Bronchial smooth muscle cell (primary cell): ENCODE data around the gene RPS18. TPM values are rescaled to one million over a fixed set of nuclear protein-coding genes. Genes with fewer than 3 reads are reported as not detected.

ENCODE experiments used
- total RNA-seq: library from RNA; depleted of rRNA; stranded (reverse); fragments of >200 nt; gene quantifications from 2 replicates; pipeline ENCODE4 v1.2.1, GENCODE V29; 2014

Gene RPS18
- 6,387 and 9,959 TPM in 2 replicates for total RNA-seq

DNA sequence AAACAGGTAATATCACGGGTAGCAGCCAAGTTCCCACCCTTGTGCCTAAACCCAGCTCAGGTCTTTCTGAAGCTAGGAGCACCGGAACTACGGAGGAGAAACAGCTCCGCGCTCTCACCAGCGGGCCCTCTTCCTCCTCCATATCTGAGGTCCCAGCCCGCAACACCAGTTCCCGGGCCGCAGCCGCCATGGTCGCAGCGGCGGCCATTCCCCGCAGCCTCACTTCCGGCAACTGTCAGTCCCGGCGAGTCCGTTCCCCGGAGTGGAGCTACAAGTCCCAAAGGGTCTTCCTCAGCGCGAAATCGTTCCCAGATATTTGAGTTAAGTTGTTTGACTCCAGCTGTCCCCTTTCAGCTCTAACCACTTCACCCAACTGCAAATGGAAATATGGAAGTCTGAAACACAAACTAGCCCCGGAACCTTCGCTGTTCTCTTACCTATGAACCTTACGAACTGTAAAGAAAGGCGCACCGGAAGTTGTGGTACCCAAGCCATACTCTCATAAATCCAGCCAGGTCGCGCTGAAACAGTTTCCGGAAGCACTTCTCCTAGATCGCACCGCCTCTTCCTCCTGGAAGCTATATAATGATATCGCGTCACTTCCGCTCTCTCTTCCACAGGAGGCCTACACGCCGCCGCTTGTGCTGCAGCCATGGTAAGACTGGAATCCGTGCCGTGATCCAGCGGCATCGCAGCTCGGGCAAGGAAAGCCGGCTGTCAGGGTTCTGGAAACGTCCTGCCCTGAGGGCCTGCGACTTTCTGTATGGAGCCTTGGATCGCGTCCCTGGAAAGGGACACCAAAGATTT, at the start of gene RPS18, which contains the start of gene VPS52:
Gene RPS18 (plus strand): TSS at position 608 of the 807 bp plus-strand sequence. CDS start 45 bp downstream, at position 653.
Gene VPS52 (minus strand): TSS at position 409 of the 807 bp plus-strand sequence. CDS start 201 bp downstream, at position 208.

GRCh38 chr6:33276864-33277662, 5.2 kb downstream of the RPS18 start, which contains the start of gene B3GALT4:
B3GALT4 (plus strand) TSS chr6:33277123; CDS start chr6:33277420, 297 bp downstream.

GRCh38 chr6:33288921-33289783, 17.3 kb downstream of the RPS18 start, which contains the start of the genes PFDN6 and WDR46:
PFDN6 (plus strand) TSS chr6:33289601; CDS start chr6:33289857, 256 bp downstream.
WDR46 (minus strand) TSS chr6:33289239; CDS start chr6:33289170, 69 bp downstream.

GRCh38 chr6:33298773-33299236, 26.9 kb downstream of the RPS18 start, which contains the start of gene RGL2:
RGL2 (minus strand) TSS chr6:33298942; CDS start chr6:33298610, 332 bp downstream.

GRCh38 chr6:33313709-33314514, 42.0 kb downstream of the RPS18 start, which contains the start of gene TAPBP:
TAPBP (minus strand) TSS chr6:33314078; CDS start chr6:33314041, 37 bp downstream.

DNA sequence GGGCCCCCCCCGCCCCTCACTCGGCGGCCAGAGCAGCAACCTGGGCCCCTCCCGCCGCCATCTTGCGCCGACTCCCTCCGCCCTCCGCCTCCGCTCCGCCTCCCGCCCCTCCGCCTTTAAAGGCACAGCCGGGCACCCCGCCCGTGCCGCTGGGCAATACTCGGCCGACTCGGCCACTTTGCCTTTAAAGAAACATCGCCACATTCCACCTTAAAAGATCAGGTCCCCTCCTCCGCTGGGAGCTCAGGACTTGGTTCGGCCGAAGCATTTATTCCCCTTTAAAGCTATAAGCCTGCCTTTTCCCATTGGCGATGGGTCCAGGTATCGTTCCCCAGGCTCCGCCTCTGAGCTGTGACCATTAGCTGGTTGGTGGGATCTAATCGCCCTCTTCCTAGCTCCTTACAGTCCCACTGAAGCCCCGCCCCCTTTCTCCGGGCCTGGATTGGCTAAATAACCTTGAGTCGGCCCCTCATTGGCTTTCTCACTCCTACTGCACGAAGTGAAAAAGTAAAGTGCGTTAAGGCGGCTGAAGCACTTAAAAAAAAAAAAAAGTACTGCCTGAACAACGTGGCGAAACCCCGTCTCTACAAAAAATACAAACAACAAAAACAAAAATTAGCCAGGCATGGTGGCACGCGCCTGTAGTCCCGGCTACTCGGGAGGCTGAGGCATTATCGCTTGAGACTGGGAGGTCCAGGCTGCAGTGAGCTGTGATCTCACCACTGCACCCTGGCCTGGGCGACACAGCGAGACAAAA, 46.0 kb downstream of the RPS18 start, which contains the start of gene ZBTB22:
Gene ZBTB22 (minus strand): TSS at position 76 of the 757 bp plus-strand sequence. CDS start 828 bp downstream, outside the sequence.

Other genes with a start within 250 kb of the RPS18 start
- 2.4 TPM in 1 of 2 replicates, not detected in the other for gene HLA-DPA1, start 198.4 kb upstream of the RPS18 start, total RNA-seq
- 3.5 and 10.4 TPM in 2 replicates for gene HLA-DPB1, start 196.1 kb upstream of the RPS18 start, total RNA-seq
- 0.16 and 0.17 TPM in 2 replicates for gene COL11A2, start 79.6 kb upstream of the RPS18 start, total RNA-seq
- gene RXRB, start 71.4 kb upstream of the RPS18 start, total RNA-seq: 25.2 and 26.4 TPM in 2 replicates
- 121 and 154 TPM in 2 replicates for gene SLC39A7, start 71.2 kb upstream of the RPS18 start, total RNA-seq
- gene HSD17B8, start 67.4 kb upstream of the RPS18 start, total RNA-seq: 9.5 and 10.9 TPM in 2 replicates
- gene RING1, start 63.6 kb upstream of the RPS18 start, total RNA-seq: 45.4 and 50.0 TPM in 2 replicates
- 46.5 and 49.3 TPM in 2 replicates for gene VPS52, start 199 bp upstream of the RPS18 start, total RNA-seq
- gene B3GALT4, start 5.0 kb downstream of the RPS18 start, total RNA-seq: 13.6 and 14.6 TPM in 2 replicates
- gene WDR46, start 17.2 kb downstream of the RPS18 start, total RNA-seq: 71.7 and 97.4 TPM in 2 replicates
- 29.7 and 41.6 TPM in 2 replicates for gene PFDN6, start 17.5 kb downstream of the RPS18 start, total RNA-seq
- gene RGL2, start 26.9 kb downstream of the RPS18 start, total RNA-seq: 21.9 and 23.9 TPM in 2 replicates
- 28.6 and 31.1 TPM in 2 replicates for gene TAPBP, start 42.0 kb downstream of the RPS18 start, total RNA-seq
- 21.8 and 34.4 TPM in 2 replicates for gene ZBTB22, start 45.7 kb downstream of the RPS18 start, total RNA-seq
- 32.8 and 72.2 TPM in 2 replicates for gene DAXX, start 50.9 kb downstream of the RPS18 start, total RNA-seq
- gene KIFC1, start 119.7 kb downstream of the RPS18 start, total RNA-seq: 0.52 and 2.7 TPM in 2 replicates
- 21.1 and 21.9 TPM in 2 replicates for gene PHF1, start 138.9 kb downstream of the RPS18 start, total RNA-seq
- 90.8 and 170 TPM in 2 replicates for gene CUTA, start 146.0 kb downstream of the RPS18 start, total RNA-seq
- gene SYNGAP1, start 148.0 kb downstream of the RPS18 start, total RNA-seq: 3.5 and 5.2 TPM in 2 replicates
- gene ZBTB9, start 182.5 kb downstream of the RPS18 start, total RNA-seq: 3.6 and 4.6 TPM in 2 replicates